Kidney (tissue), 14 donors: ENCODE measurements around the gene MAD1L1. TPM values are rescaled to one million over a fixed set of nuclear protein-coding genes. Genes with fewer than 3 reads are reported as not detected.

Experiments used
- DNase-seq, 5 donors: peaks; one replicate each; pipeline ENCODE4 v3.0.0-alpha.2; 2013 to 2020
- FAIRE-seq: peaks from 2 replicates; lab custom pipeline; 2012; peaks lifted over from hg19 to GRCh38; lab: Jason Lieb, UNC
- H3K27ac ChIP-seq, 2 donors: one replicate each; pipeline ENCODE4 v1.7.0; 2013; ENCODE audit warnings: low read depth in 2 of 2, low read length in 2 of 2, inconsistent platforms in 1 of 2
- H3K27me3 ChIP-seq: one replicate; pipeline ENCODE4 v1.7.1; 2013; ENCODE audit warnings: low read length, inconsistent platforms; ENCODE audit not compliant: control insufficient read depth, insufficient read depth
- H3K36me3 ChIP-seq, 3 donors: one replicate each; pipeline versions ENCODE4 v1.7.0 to v1.7.1; 2013; ENCODE audit warnings: low read length in 3 of 3, control low read depth in 1 of 3, inconsistent platforms in 1 of 3; ENCODE audit not compliant: insufficient read depth in 3 of 3, control insufficient read depth in 2 of 3
- H3K4me1 ChIP-seq, 3 donors: one replicate each; pipeline versions ENCODE4 v1.7.0 to v1.7.1; 2013; ENCODE audit warnings: low read length in 3 of 3, inconsistent platforms in 1 of 3, low read depth in 1 of 3; ENCODE audit not compliant: control insufficient read depth in 2 of 3, insufficient read depth in 2 of 3
- H3K4me3 ChIP-seq, 3 donors: one replicate each; pipeline versions ENCODE4 v1.7.0 to v1.8.1; 2013; ENCODE audit warnings: low read length in 3 of 3, control low read depth in 1 of 3, inconsistent platforms in 1 of 3
- H3K9ac ChIP-seq, 3 donors: one replicate each; pipeline versions ENCODE4 v1.7.0 to v1.7.1; 2013; ENCODE audit warnings: low read length in 3 of 3, control low read depth in 1 of 3, inconsistent platforms in 1 of 3
- H3K9me3 ChIP-seq, 3 donors: one replicate each; pipeline versions ENCODE4 v1.7.0 to v1.7.1; 2013; ENCODE audit warnings: low read length in 3 of 3, control low read depth in 1 of 3, inconsistent platforms in 1 of 3; ENCODE audit not compliant: control insufficient read depth in 2 of 3, insufficient read depth in 1 of 3
- CTCF ChIP-seq: IDR thresholded peaks from 3 replicates; pipeline ENCODE4 v1.5.1; 2012; ENCODE audit warnings: mild to moderate bottlenecking, moderate library complexity, borderline replicate concordance; ENCODE audit not compliant: insufficient read depth; ENCODE audit errors: extremely low read depth
- intact Hi-C: fragments of 100-400 bp; cut with DNase I; formaldehyde crosslinking; loops from one replicate; pipeline ENCODE4 v1.11.1; 2022
- polyA plus RNA-seq: library from polyadenylated mRNA; stranded (reverse); fragments of 350-450 nt; fragmentation: Illumina TruSeq; extraction: RNeasy Lipid Tissue Mini Kit (QIAGEN cat#74804); gene quantifications from one replicate; pipeline ENCODE4 v1.2.3, GENCODE V29; 2014; ENCODE audit warnings: low read depth, low replicate concordance; ENCODE audit not compliant: insufficient read depth
- total RNA-seq: library from RNA; stranded (reverse); fragmentation: NEBNext Ultra II Directional; extraction: Animal tissue kit (Norgen Biotek cat#: 25700); gene quantifications from one replicate; pipeline ENCODE4 v1.2.1, GENCODE V29; 2021
- donor health status: control.
- donor health status: control.
- donor health status: control.
- donor health status: control.
- donor health status: control.
- donor health status: DM: yes; HTN: yes; CAD: no.
- donor health status: Normal renal cell carcinoma (clear cell type).

Gene MAD1L1
- total and polyA plus RNA-seq, 2 donors from 2014 or later: 33.2 to 45.2 TPM

- no peak for TF ChIP-seq CTCF
- H3K4me1 ChIP-seq: no peaks in the 10 kb centered on the region
- H3K9me3 ChIP-seq: no peaks in the 10 kb centered on the region
- H3K36me3 ChIP-seq: no peaks in the 10 kb centered on the region
- intact Hi-C loops: no loop called here
- DNase-seq (peak in 1 of 5 donors; percentile 63), FAIRE-seq (no peak)
- no peak overlapping the region for H3K9ac ChIP-seq
- H3K27ac ChIP-seq: no peak overlapping the region
- no peaks in the 10 kb centered on the region for H3K27me3 ChIP-seq
- H3K4me3 ChIP-seq: no peak overlapping the region
These were observed 288.0 kb downstream of the MAD1L1 start for GRCh38 chr7:1944619-1945210.

GRCh38 chr7:1943933-1944618, 288.7 kb downstream of the MAD1L1 start:
- Histone ChIP-seq H3K27ac (no peak overlapping the region), H3K27me3 (no peaks in the 10 kb centered on the region), H3K4me3 (no peak overlapping the region), H3K9me3 (no peaks in the 10 kb centered on the region), H3K36me3 (no peaks in the 10 kb centered on the region), H3K4me1 (no peaks in the 10 kb centered on the region), H3K9ac (no peak overlapping the region)
- no peak for TF ChIP-seq CTCF
- peak in 2 of 5 donors; percentile 19 to 38 for DNase-seq
- intact Hi-C loops: no loop called here
- FAIRE-seq: no peak

GRCh38 chr7:1943326-1943725, 289.4 kb downstream of the MAD1L1 start:
- H3K9me3 ChIP-seq: no peaks in the 10 kb centered on the region
- H3K36me3 ChIP-seq: no peaks in the 10 kb centered on the region
- no peaks in the 10 kb centered on the region for H3K4me1 ChIP-seq
- FAIRE-seq: no peak
- H3K4me3 ChIP-seq: no peak overlapping the region
- intact Hi-C loops: no loop called here
- TF ChIP-seq CTCF: no peak
- peak in 1 of 5 donors; percentile 38 for DNase-seq
- H3K9ac ChIP-seq: no peak overlapping the region
- no peak overlapping the region for H3K27ac ChIP-seq
- no peaks in the 10 kb centered on the region for H3K27me3 ChIP-seq

GRCh38 chr7:1942941-1943289, 289.8 kb downstream of the MAD1L1 start:
- H3K27me3 ChIP-seq: no peaks in the 10 kb centered on the region
- intact Hi-C loops: no loop called here
- no peak overlapping the region for H3K4me3 ChIP-seq
- no peak for TF ChIP-seq CTCF
- no peaks in the 10 kb centered on the region for H3K36me3 ChIP-seq
- no peak overlapping the region for H3K27ac ChIP-seq
- no peaks in the 10 kb centered on the region for H3K4me1 ChIP-seq
- H3K9me3 ChIP-seq: no peaks in the 10 kb centered on the region
- no peak for FAIRE-seq
- H3K9ac ChIP-seq: no peak overlapping the region
- no peak for DNase-seq
